ENCODE measurements around the gene MYLK.

MYLK gene

DNA sequence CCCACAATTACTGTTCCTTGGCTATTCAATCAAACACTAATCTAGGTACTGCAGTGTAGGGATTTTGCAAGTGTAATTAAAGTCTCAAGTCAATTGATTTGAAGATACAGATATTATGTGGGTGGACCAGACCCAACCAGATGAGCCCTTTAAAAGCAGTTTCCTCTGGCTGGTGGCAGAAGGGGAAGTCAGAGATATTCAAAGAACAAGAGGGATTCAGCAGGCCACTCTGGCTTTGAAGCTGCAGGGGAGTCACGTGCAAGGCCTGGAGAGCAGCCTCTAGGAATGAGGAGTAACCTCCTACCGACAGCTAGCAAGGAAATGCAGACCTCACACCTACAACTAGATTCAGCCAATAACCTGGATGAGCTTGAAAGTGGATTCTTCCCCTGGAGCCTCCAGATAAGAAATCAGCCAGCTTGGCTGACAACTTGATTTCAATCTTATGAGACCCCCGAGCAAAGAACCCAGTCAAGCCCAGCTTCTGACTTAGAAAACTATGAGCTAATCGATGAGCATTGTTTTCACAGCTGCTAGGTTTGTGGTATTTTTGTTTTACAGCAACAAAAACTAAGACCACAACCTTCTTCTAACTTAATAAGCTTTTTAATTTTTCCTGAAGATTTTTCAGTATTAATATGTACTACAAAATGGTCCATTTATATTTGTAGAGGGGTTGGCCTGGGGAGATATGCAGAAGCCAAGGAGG, 312.7 kb downstream of the MYLK start:
- ChIA-PET CTCF (interaction anchor here (0.7 to 10.4 kb wide), 4 partner anchors 11 to 243 kb away, joined by 3 to 99 read pairs (median 5); no protein-coding TSS in a partner anchor), POLR2A (no interaction called here)
- no peak for DNase-seq (ENCODE audit: low read depth, low spot score)
- H3K4me3 ChIP-seq (ENCODE audit: low read depth, low read length), result no peak overlapping the region
- TF ChIP-seq CTCF (IDR thresholded peaks at IDR 0.05; ENCODE audit: insufficient read depth, low read length, missing control alignments), result no peak

GRCh38 chr3:123568875-123569274, 315.3 kb downstream of the MYLK start:
- H3K4me3 ChIP-seq (ENCODE audit: low read depth, low read length), result no peak overlapping the region
- DNase-seq (ENCODE audit: low read depth, low spot score), result no peak
- no peak for TF ChIP-seq CTCF (IDR thresholded peaks at IDR 0.05; ENCODE audit: insufficient read depth, low read length, missing control alignments)
- CTCF ChIA-PET, result interaction anchor here (1.3 to 2.6 kb wide), 2 partner anchors 9 to 242 kb away, joined by 4 to 23 read pairs; no protein-coding TSS in a partner anchor
- POLR2A ChIA-PET, result no interaction called here

- ChIA-PET CTCF (interaction anchor here (0.7 to 2.6 kb wide), 2 partner anchors 9 to 17 kb away, joined by 3 to 23 read pairs; partner anchors contain the start of gene HACD2), POLR2A (interaction anchor here (0.6 kb wide), 1 partner anchor 374 kb away, joined by 3 read pairs; no protein-coding TSS in a partner anchor)
- no peak for TF ChIP-seq CTCF (IDR thresholded peaks at IDR 0.05; ENCODE audit: insufficient read depth, low read length, missing control alignments)
- no peak overlapping the region for H3K4me3 ChIP-seq (ENCODE audit: low read depth, low read length)
- DNase-seq (ENCODE audit: low read depth, low spot score), result no peak
These were observed 316.1 kb downstream of the MYLK start for GRCh38 chr3:123568034-123568433.

- no peak for DNase-seq (ENCODE audit: low read depth, low spot score)
- no peak overlapping the region for H3K4me3 ChIP-seq (ENCODE audit: low read depth, low read length)
- POLR2A ChIA-PET, result no interaction called here
- no peak for TF ChIP-seq CTCF (IDR thresholded peaks at IDR 0.05; ENCODE audit: insufficient read depth, low read length, missing control alignments)
- CTCF ChIA-PET, result interaction anchor here (8.7 kb wide), 1 partner anchor 15 kb away, joined by 141 read pairs; no protein-coding TSS in a partner anchor
These were observed 320.1 kb downstream of the MYLK start for GRCh38 chr3:123564056-123564455.

- ChIA-PET POLR2A (no interaction called here), CTCF (interaction anchor here (0.9 to 8.7 kb wide), 7 partner anchors 13 to 410 kb away, joined by 3 to 250 read pairs (median 48); no protein-coding TSS in a partner anchor)
- H3K4me3 ChIP-seq (ENCODE audit: low read depth, low read length), result no peak overlapping the region
- no peak for DNase-seq (ENCODE audit: low read depth, low spot score)
- no peak for TF ChIP-seq CTCF (IDR thresholded peaks at IDR 0.05; ENCODE audit: insufficient read depth, low read length, missing control alignments)
These were observed 321.6 kb downstream of the MYLK start for GRCh38 chr3:123562547-123562946.

DNA sequence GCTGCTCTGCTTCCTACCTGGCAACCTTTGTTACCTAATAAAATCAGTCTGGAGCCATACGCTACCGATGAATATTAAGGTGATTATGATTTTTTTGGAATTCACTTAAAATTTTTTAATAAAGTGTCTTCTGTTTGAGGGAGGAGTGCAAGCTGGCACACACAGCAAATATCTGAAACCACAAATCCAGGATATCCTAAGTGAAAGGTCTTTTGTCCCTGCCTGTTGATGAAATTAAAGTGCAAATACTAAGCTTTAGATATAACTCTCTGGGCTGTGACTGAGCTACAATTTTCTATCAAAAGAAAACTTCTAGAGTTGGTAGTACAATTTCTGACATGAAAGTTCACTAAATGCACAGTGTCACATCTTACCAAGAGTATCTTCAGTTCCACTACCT, 322.9 kb downstream of the MYLK start:
- no peak for DNase-seq (ENCODE audit: low read depth, low spot score)
- no peak for TF ChIP-seq CTCF (IDR thresholded peaks at IDR 0.05; ENCODE audit: insufficient read depth, low read length, missing control alignments)
- H3K4me3 ChIP-seq (ENCODE audit: low read depth, low read length), result no peak overlapping the region
- CTCF ChIA-PET, result interaction anchor here (0.7 to 8.7 kb wide), 13 partner anchors 12 to 276 kb away, joined by 3 to 250 read pairs (median 13); partner anchors contain the start of gene ADCY5
- POLR2A ChIA-PET, result no interaction called here

All from AG04449 (cell line).